Kidney (tissue), 14 donors: ENCODE results near the gene ADAT3. TPM values are rescaled to one million over a fixed set of nuclear protein-coding genes. Genes with fewer than 3 reads are reported as not detected.
A peak's percentile ranks its signal among the peaks of the same experiment; 100 is the strongest.

ENCODE experiments used
- DNase-seq, 5 donors: peaks; one replicate each; pipeline ENCODE4 v3.0.0-alpha.2; 2013 to 2020
- FAIRE-seq: peaks from 2 replicates; lab custom pipeline; 2012; peaks lifted over from hg19 to GRCh38; lab: Jason Lieb, UNC
- H3K27ac ChIP-seq, 2 donors: one replicate each; pipeline ENCODE4 v1.7.0; 2013; ENCODE audit warnings: low read depth in 2 of 2, low read length in 2 of 2, inconsistent platforms in 1 of 2
- H3K27me3 ChIP-seq: one replicate; pipeline ENCODE4 v1.7.1; 2013; ENCODE audit warnings: low read length, inconsistent platforms; ENCODE audit not compliant: control insufficient read depth, insufficient read depth
- H3K36me3 ChIP-seq, 3 donors: one replicate each; pipeline versions ENCODE4 v1.7.0 to v1.7.1; 2013; ENCODE audit warnings: low read length in 3 of 3, control low read depth in 1 of 3, inconsistent platforms in 1 of 3; ENCODE audit not compliant: insufficient read depth in 3 of 3, control insufficient read depth in 2 of 3
- H3K4me1 ChIP-seq, 3 donors: one replicate each; pipeline versions ENCODE4 v1.7.0 to v1.7.1; 2013; ENCODE audit warnings: low read length in 3 of 3, inconsistent platforms in 1 of 3, low read depth in 1 of 3; ENCODE audit not compliant: control insufficient read depth in 2 of 3, insufficient read depth in 2 of 3
- H3K4me3 ChIP-seq, 3 donors: one replicate each; pipeline versions ENCODE4 v1.7.0 to v1.8.1; 2013; ENCODE audit warnings: low read length in 3 of 3, control low read depth in 1 of 3, inconsistent platforms in 1 of 3
- H3K9ac ChIP-seq, 3 donors: one replicate each; pipeline versions ENCODE4 v1.7.0 to v1.7.1; 2013; ENCODE audit warnings: low read length in 3 of 3, control low read depth in 1 of 3, inconsistent platforms in 1 of 3
- H3K9me3 ChIP-seq, 3 donors: one replicate each; pipeline versions ENCODE4 v1.7.0 to v1.7.1; 2013; ENCODE audit warnings: low read length in 3 of 3, control low read depth in 1 of 3, inconsistent platforms in 1 of 3; ENCODE audit not compliant: control insufficient read depth in 2 of 3, insufficient read depth in 1 of 3
- intact Hi-C: fragments of 100-400 bp; cut with DNase I; formaldehyde crosslinking; loops from one replicate; pipeline ENCODE4 v1.11.1; 2022
- polyA plus RNA-seq: library from polyadenylated mRNA; stranded (reverse); fragments of 350-450 nt; fragmentation: Illumina TruSeq; extraction: RNeasy Lipid Tissue Mini Kit (QIAGEN cat#74804); gene quantifications from one replicate; pipeline ENCODE4 v1.2.3, GENCODE V29; 2014; ENCODE audit warnings: low read depth, low replicate concordance; ENCODE audit not compliant: insufficient read depth
- total RNA-seq: library from RNA; stranded (reverse); fragmentation: NEBNext Ultra II Directional; extraction: Animal tissue kit (Norgen Biotek cat#: 25700); gene quantifications from one replicate; pipeline ENCODE4 v1.2.1, GENCODE V29; 2021
- TF ChIP-seq, protein P1 (sequence below): IDR thresholded peaks from 3 replicates; pipeline ENCODE4 v1.5.1; 2012; ENCODE audit warnings: mild to moderate bottlenecking, moderate library complexity, borderline replicate concordance; ENCODE audit not compliant: insufficient read depth; ENCODE audit errors: extremely low read depth
- donor health status: control.
- donor health status: control.
- donor health status: control.
- donor health status: control.
- donor health status: control.
- donor health status: DM: yes; HTN: yes; CAD: no.
- donor health status: Normal renal cell carcinoma (clear cell type).

The ADAT3 gene
- total and polyA plus RNA-seq, 2 donors from 2014 or later: 6.1 to 10.3 TPM

DNA sequence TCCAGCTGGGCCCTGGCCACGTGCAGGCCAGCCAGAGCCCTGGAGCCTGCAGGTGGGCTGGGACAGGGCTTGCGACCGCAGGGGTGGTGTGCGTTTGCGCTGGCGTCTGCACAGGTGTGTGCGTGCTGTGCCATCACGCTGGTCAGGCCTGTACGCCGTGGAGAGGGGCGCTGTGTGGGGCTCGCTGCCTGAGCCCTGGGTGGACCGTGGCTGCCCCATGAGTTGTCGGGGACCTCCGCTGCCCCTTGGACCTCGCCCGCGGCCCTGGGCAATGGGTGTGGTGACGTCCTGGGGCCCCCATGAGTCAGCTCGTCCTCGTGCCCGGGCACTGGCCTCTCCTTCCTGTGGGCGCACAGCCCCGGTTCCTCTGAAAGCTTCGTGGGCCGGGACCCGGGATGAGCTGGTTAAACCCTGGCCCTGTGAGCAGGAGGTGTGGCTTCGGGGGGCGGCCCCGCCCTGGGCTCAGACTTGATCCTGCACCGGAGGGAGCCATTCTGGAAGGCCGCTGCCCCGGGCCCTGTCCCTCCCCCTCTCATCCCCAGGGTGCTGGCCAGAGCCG is 42.5 kb downstream of the ADAT3 start:
- TF ChIP-seq, protein P1, sequence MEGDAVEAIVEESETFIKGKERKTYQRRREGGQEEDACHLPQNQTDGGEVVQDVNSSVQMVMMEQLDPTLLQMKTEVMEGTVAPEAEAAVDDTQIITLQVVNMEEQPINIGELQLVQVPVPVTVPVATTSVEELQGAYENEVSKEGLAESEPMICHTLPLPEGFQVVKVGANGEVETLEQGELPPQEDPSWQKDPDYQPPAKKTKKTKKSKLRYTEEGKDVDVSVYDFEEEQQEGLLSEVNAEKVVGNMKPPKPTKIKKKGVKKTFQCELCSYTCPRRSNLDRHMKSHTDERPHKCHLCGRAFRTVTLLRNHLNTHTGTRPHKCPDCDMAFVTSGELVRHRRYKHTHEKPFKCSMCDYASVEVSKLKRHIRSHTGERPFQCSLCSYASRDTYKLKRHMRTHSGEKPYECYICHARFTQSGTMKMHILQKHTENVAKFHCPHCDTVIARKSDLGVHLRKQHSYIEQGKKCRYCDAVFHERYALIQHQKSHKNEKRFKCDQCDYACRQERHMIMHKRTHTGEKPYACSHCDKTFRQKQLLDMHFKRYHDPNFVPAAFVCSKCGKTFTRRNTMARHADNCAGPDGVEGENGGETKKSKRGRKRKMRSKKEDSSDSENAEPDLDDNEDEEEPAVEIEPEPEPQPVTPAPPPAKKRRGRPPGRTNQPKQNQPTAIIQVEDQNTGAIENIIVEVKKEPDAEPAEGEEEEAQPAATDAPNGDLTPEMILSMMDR: no peak
- Histone ChIP-seq H3K36me3 (no peaks in the 10 kb centered on the region), H3K27me3 (no peaks in the 10 kb centered on the region), H3K9me3 (no peaks in the 10 kb centered on the region), H3K4me1 (peaks cover 0 to 6% (median 0%) of the 10 kb centered on the region in 3 donors), H3K27ac (no peak overlapping the region), H3K9ac (no peak overlapping the region), H3K4me3 (no peak overlapping the region)
- FAIRE-seq: no peak
- peak in 1 of 5 donors; percentile 74 for DNase-seq
- intact Hi-C loops: no loop called here

DNA sequence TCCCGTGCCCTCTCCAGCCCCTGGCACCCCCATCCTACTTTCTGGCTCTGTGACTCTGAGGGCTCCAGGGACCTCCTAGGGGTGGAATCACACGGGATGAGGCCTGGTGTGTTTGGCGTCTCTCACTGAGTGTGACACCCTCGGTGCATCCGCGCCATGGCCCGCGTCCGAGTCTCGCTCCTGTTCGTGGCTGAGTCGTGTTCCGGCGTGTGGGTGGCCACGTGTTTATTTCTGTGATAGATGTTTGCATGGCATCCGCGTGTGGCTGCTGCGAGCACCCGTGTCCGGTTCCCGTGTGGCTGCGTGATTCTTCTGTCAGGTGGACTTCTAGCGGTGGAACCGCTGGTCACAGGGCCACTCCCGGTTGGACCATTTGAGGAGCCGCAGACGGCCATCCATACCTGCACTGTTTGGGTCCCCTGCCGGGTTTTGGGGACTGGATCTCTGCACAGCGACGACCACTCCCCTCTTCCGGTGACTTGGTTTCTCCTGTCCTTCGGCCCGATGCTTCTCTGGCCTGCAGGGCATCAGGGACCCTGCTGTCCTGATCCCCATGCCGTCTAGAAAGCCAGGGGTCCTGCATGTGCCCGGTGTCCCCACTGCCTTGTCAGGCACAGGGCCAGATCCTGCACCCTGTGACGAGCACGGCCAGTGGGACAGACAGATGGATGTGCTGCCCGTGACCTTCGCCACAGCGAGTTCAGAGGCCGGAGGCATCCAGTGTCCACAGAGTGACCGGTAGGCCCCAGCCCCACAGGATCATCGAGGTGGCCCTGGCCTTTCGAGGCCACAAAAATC is 44.3 kb downstream of the ADAT3 start:
- Histone ChIP-seq H3K27me3 (no peaks in the 10 kb centered on the region), H3K4me1 (no peaks in the 10 kb centered on the region), H3K9me3 (no peaks in the 10 kb centered on the region), H3K27ac (no peak overlapping the region), H3K36me3 (no peaks in the 10 kb centered on the region), H3K4me3 (no peak overlapping the region), H3K9ac (no peak overlapping the region)
- no peak for FAIRE-seq
- TF ChIP-seq, protein P1: no peak
- intact Hi-C loops: no loop called here
- peak in 1 of 5 donors; percentile 65 for DNase-seq

DNA sequence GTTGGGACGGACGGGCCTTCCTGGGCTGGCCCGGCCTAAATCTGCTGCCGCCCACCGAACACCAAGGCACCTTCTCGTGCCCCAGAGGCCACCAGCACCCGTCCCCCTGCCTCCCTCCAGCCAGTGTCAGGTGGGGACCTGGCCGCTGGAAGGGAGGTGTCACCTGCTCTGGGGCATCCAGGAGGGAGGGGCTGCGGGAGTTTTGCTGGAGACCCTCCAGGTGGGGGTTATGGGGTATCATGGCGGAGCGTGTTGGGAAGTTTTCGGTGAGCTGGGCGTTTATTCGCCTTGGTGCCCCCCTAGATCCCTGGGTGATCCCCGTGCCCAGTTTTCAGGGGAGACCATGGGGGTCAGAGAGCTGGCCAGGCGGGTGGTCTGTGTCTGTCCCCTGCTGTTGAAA is 45.4 kb downstream of the ADAT3 start:
- Histone ChIP-seq H3K27me3 (no peaks in the 10 kb centered on the region), H3K4me3 (no peak overlapping the region), H3K36me3 (no peaks in the 10 kb centered on the region), H3K27ac (no peak overlapping the region), H3K9ac (no peak overlapping the region), H3K4me1 (no peaks in the 10 kb centered on the region), H3K9me3 (no peaks in the 10 kb centered on the region)
- TF ChIP-seq, protein P1: no peak
- DNase-seq: no peak
- FAIRE-seq: no peak
- intact Hi-C loops: no loop called here
